SK-MEL-5 (cell line): ENCODE data around the gene CDC73. TPM values are rescaled to one million over a fixed set of nuclear protein-coding genes. Genes with fewer than 3 reads are reported as not detected.
A peak's percentile ranks its signal among the peaks of the same experiment; 100 is the strongest.
"Not testable (repeated sequence)": the region's sequence is repeated elsewhere in the genome, so short reads cannot be mapped to it uniquely, and the experiment has no call there.

ENCODE experiments used
- DNase-seq: peaks from one replicate; pipeline ENCODE4 v3.0.0-alpha.2; 2016; ENCODE audit warnings: low read depth, low spot score
- in situ Hi-C: cut with HindIII; loops from 2 replicates; pipeline ENCODE4 v1.10.0; 2016; ENCODE audit warnings: low sequenced_read_pairs, high pct_unique_total_duplicates, low pct_unique_long_range_greater_than_20kb
- total RNA-seq: library from RNA; depleted of rRNA; stranded (reverse); fragments of >200 nt; shearing (Covaris generic); gene quantifications from 2 replicates; pipeline ENCODE4 v1.2.3, GENCODE V29; 2014

Gene CDC73
- total RNA-seq, 1 experiment from 2014 or later: 11.3 TPM

DNA sequence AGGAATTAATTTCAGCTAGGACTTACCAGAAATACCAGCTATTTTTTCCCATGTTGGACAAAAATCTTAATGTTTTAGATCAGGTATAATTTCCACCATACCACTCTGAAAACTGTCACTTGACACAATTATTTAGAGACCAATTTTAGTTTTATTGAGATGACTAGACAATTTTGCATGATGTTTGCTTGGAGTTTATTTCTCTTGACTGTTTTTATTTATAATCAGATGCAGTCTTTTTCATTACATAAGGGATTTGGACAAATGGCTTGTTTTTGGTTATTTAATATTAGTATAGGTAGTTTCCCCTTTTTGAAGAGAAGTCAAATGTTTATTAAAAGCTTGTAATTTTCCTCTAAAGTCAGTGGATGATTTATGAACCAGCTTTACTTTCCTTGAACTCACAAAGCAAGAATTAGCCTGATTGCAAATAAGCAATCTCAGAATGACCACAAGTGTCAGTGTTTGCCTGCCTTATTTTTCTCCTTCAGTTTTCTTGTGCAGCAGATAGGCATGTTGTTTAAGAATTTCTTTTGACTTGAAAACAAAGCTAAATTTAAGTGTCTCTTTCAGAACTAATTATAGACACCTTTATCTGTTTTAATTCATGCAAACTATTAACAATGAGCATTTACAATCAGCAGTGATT is 68.4 kb downstream of the CDC73 start:
- DNase-seq: peak; percentile 19

GRCh38 chr1:193192586-193192985 is 70.8 kb downstream of the CDC73 start:
- DNase-seq: no peak
- in situ Hi-C loops: loop anchor here (25.0 kb wide), 1 partner anchor 145 kb away; no protein-coding TSS in a partner anchor

More for the DNA sequence above, 68.4 kb downstream of the CDC73 start:
- in situ Hi-C loops: loop anchor here (25.0 kb wide), 1 partner anchor 147 kb away; no protein-coding TSS in a partner anchor

DNA sequence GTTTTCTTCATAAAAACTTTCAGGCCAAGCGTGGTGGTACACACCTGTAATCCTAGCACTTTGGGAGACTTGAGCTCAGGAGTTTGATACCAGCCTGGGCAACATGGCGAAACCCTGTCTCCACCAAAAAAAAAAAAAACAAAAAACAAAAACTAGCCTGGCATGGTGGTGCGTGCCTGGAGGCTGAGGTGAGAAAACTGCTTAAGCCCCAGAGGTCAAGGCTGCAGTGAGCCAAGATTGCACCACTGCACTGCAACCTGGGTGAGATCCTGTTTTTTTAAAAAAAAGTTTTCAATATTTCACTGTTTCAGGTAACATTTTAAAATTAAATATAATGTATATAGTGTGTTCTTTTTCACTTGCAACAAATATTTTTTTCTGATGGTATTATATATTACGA is 78.1 kb downstream of the CDC73 start:
- no peak for DNase-seq

GRCh38 chr1:193201021-193201420 is 79.2 kb downstream of the CDC73 start:
- DNase-seq: no peak
- in situ Hi-C loops: no loop called here

More for the DNA sequence above, 78.1 kb downstream of the CDC73 start:
- in situ Hi-C loops: loop anchor here (25.0 kb wide), 1 partner anchor 137 kb away; no protein-coding TSS in a partner anchor

DNA sequence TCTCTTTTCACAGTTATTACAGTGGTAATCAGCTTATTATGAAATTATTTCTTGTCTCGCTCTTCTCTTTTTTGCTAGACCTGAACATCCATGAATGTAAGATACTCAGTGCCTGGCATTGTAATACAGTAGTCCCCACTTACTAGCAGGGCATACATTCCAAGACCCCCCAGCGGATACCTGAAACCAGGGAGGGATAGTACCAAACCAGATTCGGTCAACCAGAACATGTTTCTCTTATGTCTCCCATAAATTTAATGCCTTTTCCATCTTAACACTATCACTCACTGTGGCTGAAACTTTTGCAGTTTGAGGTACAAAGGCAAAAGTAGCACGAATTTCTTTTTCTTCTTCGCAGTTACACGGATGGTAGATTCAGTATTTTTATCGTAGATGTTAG is 89.2 kb downstream of the CDC73 start:
- in situ Hi-C loops: no loop called here
- no peak for DNase-seq

GRCh38 chr1:193211539-193211938 is 89.7 kb downstream of the CDC73 start:
- peak; percentile 26 for DNase-seq
- in situ Hi-C loops: no loop called here

GRCh38 chr1:193212637-193213036 is 90.8 kb downstream of the CDC73 start:
- DNase-seq: no peak
- in situ Hi-C loops: no loop called here

DNA sequence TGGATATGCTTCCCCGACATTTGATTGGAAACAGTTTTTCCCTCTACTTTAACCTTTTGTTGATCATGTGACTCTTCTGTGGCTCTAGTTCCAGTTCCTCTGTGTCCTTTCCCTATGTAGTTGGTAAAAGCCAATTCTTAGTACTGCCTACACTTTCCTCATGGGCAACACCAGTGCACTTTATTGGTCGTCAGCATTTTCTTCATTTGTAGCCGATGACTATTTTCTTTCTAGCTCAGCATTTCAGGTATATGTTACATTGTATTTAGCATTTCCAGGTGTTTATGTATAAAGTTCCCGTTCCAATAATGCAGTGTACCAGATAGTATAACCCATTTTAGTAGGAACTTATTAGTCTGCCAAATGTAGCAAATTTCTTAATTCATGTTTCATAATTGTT is 92.2 kb downstream of the CDC73 start:
- in situ Hi-C loops: no loop called here
- DNase-seq: no peak

DNA sequence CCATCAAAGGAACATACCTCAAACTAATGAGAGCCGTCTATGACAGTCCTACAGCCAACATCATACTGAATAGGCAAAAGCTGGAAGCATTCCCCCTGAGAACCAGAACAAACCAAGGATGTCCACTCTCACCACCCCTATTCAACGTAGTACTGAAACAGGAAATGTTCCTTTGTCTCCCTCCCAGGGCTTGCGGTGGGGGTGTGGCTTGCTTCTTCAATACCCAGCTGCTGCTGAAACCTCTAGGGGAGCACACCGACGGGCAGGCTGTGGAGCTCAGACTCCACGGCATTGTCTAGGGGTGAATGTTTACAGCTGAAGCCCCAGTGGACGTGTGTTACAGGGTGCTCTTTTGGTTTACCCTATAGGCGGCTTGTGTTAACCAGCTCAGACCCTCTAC is 95.1 kb downstream of the CDC73 start:
- DNase-seq: no peak
- in situ Hi-C loops: no loop called here

- in situ Hi-C loops: no loop called here
- no peak for DNase-seq
Measured at GRCh38 chr1:193219391-193219790, 97.6 kb downstream of the CDC73 start.

GRCh38 chr1:193221651-193222050 is 99.8 kb downstream of the CDC73 start:
- peak; percentile 48 for DNase-seq
- in situ Hi-C loops: no loop called here

DNA sequence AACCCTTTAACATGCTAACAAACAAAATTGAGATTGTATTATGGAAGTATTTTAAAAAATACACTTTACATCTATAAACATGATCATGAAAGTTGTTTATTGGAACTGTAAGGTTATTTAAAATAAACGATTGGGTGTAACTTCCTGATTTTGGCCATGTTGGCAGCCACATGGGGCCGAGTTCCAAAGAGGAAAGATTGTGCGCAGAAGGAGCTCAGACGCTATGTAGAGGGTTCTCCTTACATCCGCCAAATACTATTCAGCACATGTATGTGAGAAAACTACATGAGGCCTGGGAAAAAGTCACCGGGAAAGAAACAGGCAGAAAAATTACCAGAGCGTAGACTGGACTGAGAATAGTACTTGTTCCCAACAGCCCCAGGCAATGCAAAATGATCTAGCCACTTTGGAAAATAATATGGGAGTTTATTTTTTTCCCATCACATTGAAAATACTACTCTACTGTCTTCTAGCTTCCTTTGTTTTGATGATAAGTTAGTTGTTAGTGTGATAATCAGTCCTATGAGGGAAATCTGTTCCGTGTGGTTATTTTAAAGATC is 100.3 kb downstream of the CDC73 start:
- in situ Hi-C loops: no loop called here
- peak; percentile 13 for DNase-seq

- in situ Hi-C loops: no loop called here
- DNase-seq: no peak
Measured at GRCh38 chr1:193229136-193229535, 107.3 kb downstream of the CDC73 start.

DNA sequence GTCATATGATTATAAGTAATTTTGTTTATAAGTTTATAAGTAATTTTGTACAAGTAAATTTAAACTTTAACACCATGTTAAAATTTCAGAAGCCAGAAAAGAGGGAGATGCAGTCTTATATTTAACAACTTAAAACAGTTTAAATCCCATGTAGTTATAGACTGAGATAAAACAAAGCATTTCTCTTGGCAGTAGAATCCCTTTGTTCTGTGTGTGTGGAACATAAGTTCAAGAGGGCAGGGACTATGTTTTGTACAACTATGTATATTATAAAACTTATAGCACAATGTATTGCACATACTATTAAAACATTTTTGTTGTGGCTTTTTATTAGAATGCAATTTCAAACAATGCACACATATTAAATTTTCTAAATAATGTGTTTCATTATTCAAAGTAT is 109.3 kb downstream of the CDC73 start:
- in situ Hi-C loops, DNase-seq: not testable (repeated sequence)

DNA sequence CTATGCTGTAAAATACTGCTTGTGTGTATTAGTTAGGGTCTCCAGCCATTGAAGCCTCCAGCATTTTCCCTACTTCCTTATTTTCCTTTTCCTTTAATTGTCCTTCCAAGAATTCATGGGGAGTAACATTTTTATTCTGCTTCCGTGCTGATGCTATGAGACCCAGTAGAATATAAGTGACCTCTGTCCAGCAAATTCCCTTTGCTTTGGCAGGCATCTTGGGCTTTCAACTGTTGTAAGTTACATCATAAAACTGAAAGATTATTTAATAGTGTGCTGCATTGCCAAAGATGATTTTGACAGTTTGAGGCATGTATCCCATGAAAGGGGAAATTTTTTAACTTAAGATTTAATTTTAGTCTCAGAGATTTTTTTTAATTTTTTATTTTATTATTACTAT is 112.7 kb downstream of the CDC73 start:
- in situ Hi-C loops: no loop called here

GRCh38 chr1:193237381-193237978 is 115.6 kb downstream of the CDC73 start:
- in situ Hi-C loops: no loop called here
- no peak for DNase-seq

More for the DNA sequence above, 112.7 kb downstream of the CDC73 start:
- no peak for DNase-seq

DNA sequence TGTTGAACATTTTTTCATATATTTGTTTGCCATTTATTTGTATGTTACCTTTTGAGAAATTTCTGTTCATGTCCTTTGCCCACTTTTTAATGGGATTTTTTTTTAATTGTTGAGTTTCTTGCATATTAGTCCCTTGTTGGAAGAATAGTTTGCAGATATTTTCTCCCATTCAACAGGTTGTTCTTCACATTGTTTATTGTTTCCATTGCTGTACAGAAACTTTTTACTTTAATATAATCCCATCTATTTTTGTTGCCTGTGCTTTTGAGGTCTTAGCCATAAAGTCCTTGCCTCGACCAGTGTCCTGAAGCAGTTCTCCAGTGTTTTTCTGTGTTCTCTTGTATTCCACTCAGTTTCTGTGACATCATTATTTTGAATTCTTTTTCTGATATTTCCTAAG is 118.8 kb downstream of the CDC73 start:
- in situ Hi-C loops: no loop called here
- no peak for DNase-seq

DNA sequence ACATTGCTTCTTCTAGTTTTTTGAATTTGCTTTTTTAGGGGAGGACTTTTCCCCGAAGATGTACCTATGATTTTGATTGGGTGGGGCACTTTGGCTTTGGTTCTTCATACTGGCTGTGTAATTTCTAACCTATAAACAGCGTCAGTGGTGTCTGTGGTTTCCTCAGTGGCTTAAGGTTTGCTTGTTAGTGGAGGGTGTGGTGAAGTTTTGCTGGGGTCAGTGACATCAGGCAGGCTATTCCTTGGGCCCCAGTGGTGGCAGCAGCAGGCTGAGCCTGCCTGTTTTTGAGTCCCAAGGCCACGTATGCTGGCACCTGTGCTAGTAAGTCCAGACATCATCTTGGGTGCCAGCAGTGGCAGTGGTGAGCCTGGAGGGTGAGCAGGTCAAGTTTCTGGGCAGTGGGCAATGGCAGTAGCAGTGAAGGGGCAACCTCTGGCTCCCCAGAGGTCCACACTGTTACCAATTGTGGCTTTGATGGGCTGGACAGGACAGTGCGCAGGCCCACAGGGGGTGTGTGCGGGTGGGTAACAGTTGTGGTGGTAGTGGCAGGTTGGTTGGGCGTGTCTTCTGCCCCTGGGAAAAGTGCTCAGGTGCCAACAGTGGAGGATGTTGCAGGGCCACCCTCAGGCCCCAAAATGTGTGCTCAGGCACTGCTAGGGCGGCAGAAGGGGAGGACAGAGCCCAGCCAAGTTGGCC is 119.4 kb downstream of the CDC73 start:
- in situ Hi-C loops: no loop called here
- no peak for DNase-seq
